Breast epithelium (tissue), 3 donors: ENCODE results near the gene TERB1.

Experiments
- POLR2A ChIP-seq: fragments of 450-650 bp; IDR thresholded peaks from one replicate; pipeline ENCODE4 v1.6.1; 2016; ENCODE audit warnings: antibody characterized with exemption, mild to moderate bottlenecking, moderate library complexity
- POLR2AphosphoS5 ChIP-seq, 3 donors: sonication (generic); formaldehyde crosslinking; IDR thresholded peaks; one replicate each; pipeline ENCODE4 v1.6.1; 2017; ENCODE audit warnings: antibody characterized with exemption in 3 of 3
- TF ChIP-seq, protein P1 (sequence below), 3 donors: fragments of 450-650 bp; IDR thresholded peaks; one replicate each; pipeline ENCODE4 v1.5.1; 2016 to 2017; ENCODE audit warnings: antibody characterized with exemption in 3 of 3, mild to moderate bottlenecking in 3 of 3, moderate library complexity in 3 of 3

DNA sequence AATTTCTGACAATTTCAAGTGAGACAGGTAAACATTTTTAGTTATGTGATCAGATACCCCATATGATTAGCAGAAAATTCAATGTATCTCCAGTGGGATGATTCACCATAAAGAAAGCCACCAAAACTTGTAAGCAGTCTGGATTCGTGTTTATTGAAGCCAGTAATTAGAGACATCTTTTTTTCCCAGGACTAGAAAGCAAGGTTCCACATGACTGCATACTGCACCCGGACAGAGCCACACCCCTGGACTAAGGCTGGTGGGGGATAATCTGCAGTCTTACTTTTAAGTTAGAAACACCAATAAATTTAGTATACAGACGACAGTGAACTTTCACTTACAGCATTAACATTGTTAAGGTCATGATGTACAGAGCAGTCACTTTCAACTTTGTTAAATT is 80.6 kb downstream of the TERB1 start:
- TF ChIP-seq, protein P1, sequence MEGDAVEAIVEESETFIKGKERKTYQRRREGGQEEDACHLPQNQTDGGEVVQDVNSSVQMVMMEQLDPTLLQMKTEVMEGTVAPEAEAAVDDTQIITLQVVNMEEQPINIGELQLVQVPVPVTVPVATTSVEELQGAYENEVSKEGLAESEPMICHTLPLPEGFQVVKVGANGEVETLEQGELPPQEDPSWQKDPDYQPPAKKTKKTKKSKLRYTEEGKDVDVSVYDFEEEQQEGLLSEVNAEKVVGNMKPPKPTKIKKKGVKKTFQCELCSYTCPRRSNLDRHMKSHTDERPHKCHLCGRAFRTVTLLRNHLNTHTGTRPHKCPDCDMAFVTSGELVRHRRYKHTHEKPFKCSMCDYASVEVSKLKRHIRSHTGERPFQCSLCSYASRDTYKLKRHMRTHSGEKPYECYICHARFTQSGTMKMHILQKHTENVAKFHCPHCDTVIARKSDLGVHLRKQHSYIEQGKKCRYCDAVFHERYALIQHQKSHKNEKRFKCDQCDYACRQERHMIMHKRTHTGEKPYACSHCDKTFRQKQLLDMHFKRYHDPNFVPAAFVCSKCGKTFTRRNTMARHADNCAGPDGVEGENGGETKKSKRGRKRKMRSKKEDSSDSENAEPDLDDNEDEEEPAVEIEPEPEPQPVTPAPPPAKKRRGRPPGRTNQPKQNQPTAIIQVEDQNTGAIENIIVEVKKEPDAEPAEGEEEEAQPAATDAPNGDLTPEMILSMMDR (IDR thresholded peaks at IDR 0.05), result no peak
- TF ChIP-seq POLR2A, result no peak
- no peak for TF ChIP-seq POLR2AphosphoS5 (IDR thresholded peaks at IDR 0.05)
